Osteocyte (in vitro differentiated cells): ENCODE data around the gene NAPB. TPM values are rescaled to one million over a fixed set of nuclear protein-coding genes. Genes with fewer than 3 reads are reported as not detected.

Source experiments
- DNase-seq: peaks from one replicate; pipeline ENCODE4 v3.0.0; 2021; ENCODE audit warnings: mixed read lengths; ENCODE audit not compliant: unreplicated experiment; ENCODE audit errors: extremely low spot score
- H3K27ac Mint-ChIP-seq: one replicate; pipeline ENCODE4 v1.8.0; 2021; ENCODE audit warnings: mild to moderate bottlenecking, mixed read lengths; ENCODE audit not compliant: unreplicated experiment
- H3K27me3 Mint-ChIP-seq: one replicate; pipeline ENCODE4 v1.8.0; 2021; ENCODE audit warnings: mixed read lengths; ENCODE audit not compliant: unreplicated experiment
- H3K36me3 Mint-ChIP-seq: one replicate; pipeline ENCODE4 v1.8.0; 2021; ENCODE audit warnings: mixed read lengths; ENCODE audit not compliant: unreplicated experiment
- H3K4me1 Mint-ChIP-seq: one replicate; pipeline ENCODE4 v1.8.0; 2021; ENCODE audit warnings: mixed read lengths; ENCODE audit not compliant: unreplicated experiment
- H3K4me3 Mint-ChIP-seq: one replicate; pipeline ENCODE4 v1.8.0; 2021; ENCODE audit warnings: mild to moderate bottlenecking, moderate library complexity, mixed read lengths; ENCODE audit not compliant: unreplicated experiment
- H3K9me3 Mint-ChIP-seq: one replicate; pipeline ENCODE4 v1.8.0; 2021; ENCODE audit warnings: mixed read lengths; ENCODE audit not compliant: unreplicated experiment
- total RNA-seq: library from RNA; stranded (reverse); gene quantifications from 2 replicates; pipeline ENCODE4 v1.2.1, GENCODE V29; 2021
- TF ChIP-seq, protein P1 (sequence below): fragments of 200-600 bp; sonication (generic); IDR thresholded peaks from 2 replicates; pipeline ENCODE4 v1.5.0; 2021; ENCODE audit warnings: antibody characterized with exemption, mild to moderate bottlenecking, moderate library complexity

The NAPB gene
- total RNA-seq, 1 donor from 2014 or later, result 10.5 TPM

- Mint-ChIP-seq H3K4me3 (no peak overlapping the region), H3K36me3 (no peaks in the 10 kb centered on the region), H3K27ac (no peak overlapping the region), H3K4me1 (peaks cover 1% of the 10 kb centered on the region), H3K9me3 (peaks cover 4% of the 10 kb centered on the region), H3K27me3 (no peaks in the 10 kb centered on the region)
- no peak for DNase-seq
- TF ChIP-seq, protein P1, sequence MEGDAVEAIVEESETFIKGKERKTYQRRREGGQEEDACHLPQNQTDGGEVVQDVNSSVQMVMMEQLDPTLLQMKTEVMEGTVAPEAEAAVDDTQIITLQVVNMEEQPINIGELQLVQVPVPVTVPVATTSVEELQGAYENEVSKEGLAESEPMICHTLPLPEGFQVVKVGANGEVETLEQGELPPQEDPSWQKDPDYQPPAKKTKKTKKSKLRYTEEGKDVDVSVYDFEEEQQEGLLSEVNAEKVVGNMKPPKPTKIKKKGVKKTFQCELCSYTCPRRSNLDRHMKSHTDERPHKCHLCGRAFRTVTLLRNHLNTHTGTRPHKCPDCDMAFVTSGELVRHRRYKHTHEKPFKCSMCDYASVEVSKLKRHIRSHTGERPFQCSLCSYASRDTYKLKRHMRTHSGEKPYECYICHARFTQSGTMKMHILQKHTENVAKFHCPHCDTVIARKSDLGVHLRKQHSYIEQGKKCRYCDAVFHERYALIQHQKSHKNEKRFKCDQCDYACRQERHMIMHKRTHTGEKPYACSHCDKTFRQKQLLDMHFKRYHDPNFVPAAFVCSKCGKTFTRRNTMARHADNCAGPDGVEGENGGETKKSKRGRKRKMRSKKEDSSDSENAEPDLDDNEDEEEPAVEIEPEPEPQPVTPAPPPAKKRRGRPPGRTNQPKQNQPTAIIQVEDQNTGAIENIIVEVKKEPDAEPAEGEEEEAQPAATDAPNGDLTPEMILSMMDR, result no peak
These were observed 87.2 kb downstream of the NAPB start for GRCh38 chr20:23334111-23334510.

- H3K4me3 Mint-ChIP-seq, result no peak overlapping the region
These were observed 88.8 kb downstream of the NAPB start for GRCh38 chr20:23332467-23332866.

DNA sequence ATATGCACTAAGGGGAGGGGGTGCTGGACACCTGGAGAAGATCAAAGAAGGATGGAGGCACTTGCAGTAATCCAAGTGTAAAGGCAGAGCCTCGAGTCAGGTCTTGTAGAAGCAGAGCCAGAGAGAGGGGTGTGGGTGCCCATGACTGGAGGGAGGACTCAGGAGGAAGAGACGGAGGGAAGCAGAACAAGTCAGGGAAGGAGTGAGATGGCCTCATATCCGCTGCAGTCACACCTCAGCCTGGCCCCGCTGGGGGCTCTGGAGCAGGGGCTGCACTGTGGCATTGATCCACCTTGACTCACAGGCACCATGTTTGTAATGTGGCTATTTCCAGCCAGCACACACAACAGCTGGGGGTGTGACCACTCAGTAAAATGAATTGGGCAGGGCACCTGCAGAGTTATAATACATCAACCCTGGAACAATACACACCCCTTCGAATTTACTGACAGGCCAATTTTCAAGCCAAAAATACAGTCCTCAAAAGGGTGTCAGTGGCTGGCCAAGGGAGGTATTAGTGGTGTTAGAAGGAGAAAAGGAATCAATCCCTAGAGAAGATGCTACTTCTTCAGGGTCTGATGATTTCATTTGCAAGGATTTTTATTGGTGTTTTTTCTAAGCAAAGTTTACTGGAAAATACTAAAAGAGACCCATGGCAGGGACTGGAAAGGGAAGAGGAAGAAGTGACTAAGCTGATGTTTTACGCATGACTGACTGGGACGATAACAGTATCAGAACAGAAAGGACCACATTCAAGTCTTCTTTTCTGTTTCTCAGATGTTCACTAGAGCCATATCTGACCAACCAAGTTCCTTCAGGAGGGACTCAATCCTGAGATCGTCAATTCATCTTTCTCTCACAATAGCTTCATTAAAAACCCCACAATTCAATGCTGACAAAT lies 89.6 kb downstream of the NAPB start:
- TF ChIP-seq, protein P1, result no peak
- Mint-ChIP-seq H3K36me3 (no peaks in the 10 kb centered on the region), H3K4me1 (peaks cover 1% of the 10 kb centered on the region), H3K9me3 (peaks cover 4% of the 10 kb centered on the region), H3K27me3 (no peaks in the 10 kb centered on the region), H3K4me3 (no peak overlapping the region), H3K27ac (no peak overlapping the region)
- no peak for DNase-seq

More at GRCh38 chr20:23332467-23332866, 88.8 kb downstream of the NAPB start:
- no peaks in the 10 kb centered on the region for H3K27me3 Mint-ChIP-seq
- TF ChIP-seq, protein P1, result no peak
- H3K27ac Mint-ChIP-seq, result no peak overlapping the region
- H3K36me3 Mint-ChIP-seq, result no peaks in the 10 kb centered on the region
- DNase-seq, result no peak
- peaks cover 1% of the 10 kb centered on the region for H3K4me1 Mint-ChIP-seq
- H3K9me3 Mint-ChIP-seq, result peaks cover 4% of the 10 kb centered on the region

DNA sequence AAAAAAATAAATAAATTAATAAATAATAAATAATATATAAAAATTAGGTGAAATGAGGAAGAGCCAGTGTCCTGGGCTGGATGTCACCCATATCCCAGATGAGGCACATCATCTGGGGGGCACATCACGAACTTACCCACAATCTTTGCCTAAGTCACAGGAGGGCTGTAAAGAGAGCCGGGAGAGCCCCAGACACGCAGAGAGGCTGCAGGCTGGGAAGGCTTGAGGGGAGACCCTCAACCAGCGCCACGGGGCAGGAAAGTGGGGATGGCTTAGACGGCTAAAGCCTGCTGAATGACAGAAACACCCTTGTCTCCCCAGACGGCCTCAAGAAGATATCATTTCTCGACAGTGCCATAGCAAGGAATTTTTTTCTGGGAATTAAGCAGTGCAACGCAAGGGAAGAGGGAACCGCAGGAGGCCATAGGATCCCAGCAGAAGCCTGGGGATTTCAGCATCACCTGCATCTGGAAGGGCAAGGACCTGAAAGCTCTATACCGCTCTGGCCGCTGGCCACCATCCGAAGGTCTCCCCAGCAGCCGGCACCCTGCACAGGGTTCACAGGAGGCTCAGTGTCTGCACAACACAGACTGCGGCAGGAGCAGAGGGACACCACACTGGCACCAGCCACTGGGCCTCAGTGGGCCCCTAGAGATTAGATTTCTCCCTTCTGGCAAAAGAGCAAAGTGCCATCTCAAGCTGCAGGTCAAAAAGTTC lies 93.5 kb downstream of the NAPB start:
- DNase-seq, result no peak
- Mint-ChIP-seq H3K27me3 (no peaks in the 10 kb centered on the region), H3K36me3 (no peaks in the 10 kb centered on the region), H3K27ac (no peak overlapping the region), H3K4me3 (no peak overlapping the region), H3K4me1 (no peaks in the 10 kb centered on the region), H3K9me3 (peaks cover 4% of the 10 kb centered on the region)
- TF ChIP-seq, protein P1, result no peak

DNA sequence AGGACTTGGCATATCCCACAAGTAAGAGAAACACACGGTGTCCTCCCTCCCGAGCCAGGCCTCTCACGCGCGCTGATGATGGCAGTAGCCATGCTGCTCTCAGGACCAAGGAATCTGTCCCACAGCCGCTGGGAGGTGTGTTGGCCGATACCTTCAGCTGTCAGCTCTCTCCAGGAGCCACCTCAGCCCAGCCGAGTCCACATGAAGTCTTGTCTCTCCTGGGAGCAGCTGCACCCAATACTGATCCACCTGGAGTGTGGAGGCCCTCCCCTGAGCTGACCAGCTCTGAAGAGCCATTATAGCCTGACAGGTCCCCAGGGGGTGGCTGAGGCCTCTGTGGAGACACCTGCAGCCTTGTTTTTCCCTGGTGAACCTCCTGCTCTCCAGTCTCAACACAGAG lies 94.5 kb downstream of the NAPB start:
- H3K4me3 Mint-ChIP-seq, result no peak overlapping the region
- H3K4me1 Mint-ChIP-seq, result no peaks in the 10 kb centered on the region
- peaks cover 4% of the 10 kb centered on the region for H3K9me3 Mint-ChIP-seq
- TF ChIP-seq, protein P1, result no peak
- no peaks in the 10 kb centered on the region for H3K27me3 Mint-ChIP-seq
- H3K27ac Mint-ChIP-seq, result no peak overlapping the region
- DNase-seq, result no peak
- no peaks in the 10 kb centered on the region for H3K36me3 Mint-ChIP-seq
